ENCODE data around the gene HSPA14. TPM values are rescaled to one million over a fixed set of nuclear protein-coding genes. Genes with fewer than 3 reads are reported as not detected.

Gene HSPA14
- total RNA-seq, 1 donor from 2014 or later, result 10.1 TPM

GRCh38 chr10:14916600-14916999, 78.5 kb downstream of the HSPA14 start:
- Mint-ChIP-seq H3K27ac (ENCODE audit: unreplicated experiment) (no peak overlapping the region), H3K27me3 (ENCODE audit: unreplicated experiment) (no peaks in the 10 kb centered on the region), H3K36me3 (ENCODE audit: unreplicated experiment) (peaks cover 22% of the 10 kb centered on the region), H3K9me3 (ENCODE audit: unreplicated experiment) (peaks cover 7% of the 10 kb centered on the region), H3K4me1 (ENCODE audit: low read depth, unreplicated experiment) (no peaks in the 10 kb centered on the region), H3K4me3 (ENCODE audit: unreplicated experiment) (no peak overlapping the region)
- no peak for DNase-seq
- TF ChIP-seq CTCF (IDR thresholded peaks at IDR 0.05; ENCODE audit: partially characterized antibody, unreplicated experiment), result no peak

- Mint-ChIP-seq H3K4me1 (ENCODE audit: low read depth, unreplicated experiment) (no peaks in the 10 kb centered on the region), H3K9me3 (ENCODE audit: unreplicated experiment) (peaks cover 7% of the 10 kb centered on the region), H3K4me3 (ENCODE audit: unreplicated experiment) (no peak overlapping the region), H3K27ac (ENCODE audit: unreplicated experiment) (no peak overlapping the region), H3K36me3 (ENCODE audit: unreplicated experiment) (peaks cover 22% of the 10 kb centered on the region), H3K27me3 (ENCODE audit: unreplicated experiment) (no peaks in the 10 kb centered on the region)
- TF ChIP-seq CTCF (IDR thresholded peaks at IDR 0.05; ENCODE audit: partially characterized antibody, unreplicated experiment), result no peak
- no peak for DNase-seq
Observed at GRCh38 chr10:14917827-14918226, 79.7 kb downstream of the HSPA14 start.

GRCh38 chr10:14918964-14919363, 80.9 kb downstream of the HSPA14 start:
- Mint-ChIP-seq H3K4me3 (ENCODE audit: unreplicated experiment) (no peak overlapping the region), H3K9me3 (ENCODE audit: unreplicated experiment) (peaks cover 3% of the 10 kb centered on the region), H3K36me3 (ENCODE audit: unreplicated experiment) (peaks cover 19% of the 10 kb centered on the region), H3K27ac (ENCODE audit: unreplicated experiment) (no peak overlapping the region), H3K4me1 (ENCODE audit: low read depth, unreplicated experiment) (no peaks in the 10 kb centered on the region), H3K27me3 (ENCODE audit: unreplicated experiment) (no peaks in the 10 kb centered on the region)
- no peak for TF ChIP-seq CTCF (IDR thresholded peaks at IDR 0.05; ENCODE audit: partially characterized antibody, unreplicated experiment)
- no peak for DNase-seq

Other genes with a start within 250 kb of the HSPA14 start
- 88.6 TPM for gene FAM107B, start 63.4 kb upstream of the HSPA14 start, total RNA-seq (ENCODE audit: unreplicated experiment)
- 2.2 TPM for gene CDNF, start 269 bp upstream of the HSPA14 start, total RNA-seq (ENCODE audit: unreplicated experiment)
- gene MSANTD7, start within 50 bp of the HSPA14 start, total RNA-seq (ENCODE audit: unreplicated experiment), result 13.7 TPM
- gene SUV39H2, start 40.6 kb downstream of the HSPA14 start, total RNA-seq (ENCODE audit: unreplicated experiment), result 15.1 TPM
- 8.5 TPM for gene DCLRE1C, start 115.8 kb downstream of the HSPA14 start, total RNA-seq (ENCODE audit: unreplicated experiment)
- not detected for gene MEIG1, start 121.1 kb downstream of the HSPA14 start, total RNA-seq (ENCODE audit: unreplicated experiment)
- gene OLAH, start 205.6 kb downstream of the HSPA14 start, total RNA-seq (ENCODE audit: unreplicated experiment), result not detected

All from glutamatergic neuron (in vitro differentiated cells).